Hematopoietic multipotent progenitor cell (in vitro differentiated cells): ENCODE data around the gene LRFN5. TPM values are rescaled to one million over a fixed set of nuclear protein-coding genes. Genes with fewer than 3 reads are reported as not detected.
A peak's percentile ranks its signal among the peaks of the same experiment; 100 is the strongest.
"Not testable (repeated sequence)": the region's sequence is repeated elsewhere in the genome, so short reads cannot be mapped to it uniquely, and the experiment has no call there.

Experiments
- DNase-seq, 3 donors: peaks; one replicate each; pipeline ENCODE4 v3.0.0-alpha.2; 2011 to 2015; ENCODE audit warnings: low read depth in 2 of 3, low spot score in 2 of 3
- total RNA-seq: library from RNA; depleted of rRNA; stranded (reverse); fragments of >200 nt; gene quantifications from one replicate; pipeline ENCODE4 v1.2.3, GENCODE V29; 2012

Gene LRFN5
- total RNA-seq = under 0.01 TPM

GRCh38 chr14:41606532-41607303 lies at the start of gene LRFN5:
TSS of gene LRFN5 (plus strand) at chr14:41606876.
- peak in 1 of 3 donors; percentile 18 for DNase-seq

GRCh38 chr14:41558490-41558889 lies 48.2 kb upstream of the LRFN5 start:
- DNase-seq = no peak

- DNase-seq = not testable (repeated sequence)
Measured at GRCh38 chr14:41566864-41567263, 39.8 kb upstream of the LRFN5 start.

GRCh38 chr14:41568979-41569378 lies 37.7 kb upstream of the LRFN5 start:
- DNase-seq = no peak

- DNase-seq = no peak
Measured at GRCh38 chr14:41570415-41571155, 36.1 kb upstream of the LRFN5 start.

- no peak for DNase-seq
Measured at GRCh38 chr14:41586237-41586636, 20.4 kb upstream of the LRFN5 start.

GRCh38 chr14:41597647-41598046 lies 9.0 kb upstream of the LRFN5 start:
- no peak for DNase-seq

- not testable (repeated sequence) for DNase-seq
Measured at GRCh38 chr14:41599805-41600385, 6.8 kb upstream of the LRFN5 start.

GRCh38 chr14:41604721-41605531 lies 1.8 kb upstream of the LRFN5 start:
- peak in 1 of 3 donors; percentile 16 for DNase-seq

- DNase-seq = no peak
Measured at GRCh38 chr14:41605550-41606281, 960 bp upstream of the LRFN5 start.

- DNase-seq = peak in 1 of 3 donors; percentile 1
Measured at GRCh38 chr14:41606282-41606531, 469 bp upstream of the LRFN5 start.

- DNase-seq = peak in 1 of 3 donors; percentile 15
Measured at GRCh38 chr14:41607304-41607775, 664 bp downstream of the LRFN5 start.

- peak in 1 of 3 donors; percentile 10 for DNase-seq
Measured at GRCh38 chr14:41607966-41608663, 1.4 kb downstream of the LRFN5 start.

GRCh38 chr14:41608681-41609390 lies 2.2 kb downstream of the LRFN5 start:
- peak in 1 of 3 donors; percentile 7 for DNase-seq

- DNase-seq = peak in 1 of 3 donors; percentile 39
Measured at GRCh38 chr14:41609704-41610183, 3.1 kb downstream of the LRFN5 start.

GRCh38 chr14:41615011-41615595 lies 8.4 kb downstream of the LRFN5 start:
- no peak for DNase-seq

- DNase-seq = no peak
Measured at GRCh38 chr14:41623736-41624135, 17.1 kb downstream of the LRFN5 start.

GRCh38 chr14:41629876-41630275 lies 23.2 kb downstream of the LRFN5 start:
- no peak for DNase-seq
